BLaER1 treated with 17β-estradiol and CSF1 and Interleukin-3, amounts not matched to agents 10 nM and 100 nM (cell line): ENCODE data around the gene PAQR9.
A peak's percentile ranks its signal among the peaks of the same experiment; 100 is the strongest.
"Not testable (repeated sequence)": the region's sequence is repeated elsewhere in the genome, so short reads cannot be mapped to it uniquely, and the experiment has no call there.

Experiments used
- H3K27ac ChIP-seq, 11 experiments: shearing (Covaris generic); formaldehyde crosslinking; 2 replicates each; pipeline ENCODE4 v1.8.1; 2022
- H3K27me3 ChIP-seq, 11 experiments: shearing (Covaris generic); formaldehyde crosslinking; 2 replicates each; pipeline ENCODE4 v1.8.1; 2022
- H3K36me3 ChIP-seq, 11 experiments: shearing (Covaris generic); formaldehyde crosslinking; 2 replicates each; pipeline ENCODE4 v1.8.1; 2022
- H3K4me1 ChIP-seq, 10 experiments: shearing (Covaris generic); formaldehyde crosslinking; 2 replicates each; pipeline ENCODE4 v1.8.1; 2022
- H3K4me2 ChIP-seq, 11 experiments: shearing (Covaris generic); formaldehyde crosslinking; 2 replicates each; pipeline ENCODE4 v1.8.1; 2022
- H3K4me3 ChIP-seq, 10 experiments: shearing (Covaris generic); formaldehyde crosslinking; 2 replicates each; pipeline ENCODE4 v1.8.1; 2022
- H3K9ac ChIP-seq, 11 experiments: shearing (Covaris generic); formaldehyde crosslinking; 2 replicates each; pipeline ENCODE4 v1.8.1; 2022
- H3K9me3 ChIP-seq, 11 experiments: shearing (Covaris generic); formaldehyde crosslinking; replicated peaks in 1 of 11; 2 replicates each; pipeline ENCODE4 v1.8.1; 2022
- H4K20me1 ChIP-seq, 11 experiments: shearing (Covaris generic); formaldehyde crosslinking; 2 replicates each; pipeline ENCODE4 v1.8.1; 2022
- Cebpa-rat ChIP-seq, 11 experiments: shearing (Covaris generic); IDR thresholded peaks; 2 replicates each; pipeline ENCODE4 v1.8.1; 2022

PAQR9 gene

GRCh38 chr3:143001034-143001368 lies 37.5 kb upstream of the PAQR9 start:
- Histone ChIP-seq H3K4me2 (peak overlapping the region; percentile 85 to 100 (median 92)), H3K9ac (peak overlapping the region; percentile 92 to 98 (median 96)), H3K36me3 (peaks cover 0 to 10% (median 0%) of the 10 kb centered on the region in 11 experiments; a peak in 4 of 22 replicates), H3K4me1 (peaks cover 18 to 46% (median 23%) of the 10 kb centered on the region in 10 experiments), H3K4me3 (peak overlapping the region; percentile 72 to 97 (median 88)), H4K20me1 (peaks cover 0 to 41% (median 30%) of the 10 kb centered on the region in 11 experiments; a peak in 19 of 22 replicates), H3K27me3 (no peaks in the 10 kb centered on the region), H3K9me3 (no peaks in the 10 kb centered on the region), H3K27ac (peak overlapping the region; percentile 87 to 97 (median 94))
- TF ChIP-seq Cebpa-rat (IDR thresholded peaks at IDR 0.05): no peak

GRCh38 chr3:143000528-143000927 lies 37.1 kb upstream of the PAQR9 start:
- peaks cover 18 to 44% (median 23%) of the 10 kb centered on the region in 10 experiments for H3K4me1 ChIP-seq
- no peaks in the 10 kb centered on the region for H3K9me3 ChIP-seq
- H3K9ac ChIP-seq: peak overlapping the region; percentile 92 to 98 (median 96)
- peak overlapping the region; percentile 85 to 100 (median 92) for H3K4me2 ChIP-seq
- H3K4me3 ChIP-seq: peak overlapping the region; percentile 72 to 97 (median 88)
- H3K36me3 ChIP-seq: peaks cover 0 to 6% (median 0%) of the 10 kb centered on the region in 11 experiments; a peak in 4 of 22 replicates
- peaks cover 0 to 36% (median 26%) of the 10 kb centered on the region in 11 experiments; a peak in 18 of 22 replicates for H4K20me1 ChIP-seq
- peak overlapping the region; percentile 87 to 97 (median 94) for H3K27ac ChIP-seq
- H3K27me3 ChIP-seq: no peaks in the 10 kb centered on the region
- TF ChIP-seq Cebpa-rat (IDR thresholded peaks at IDR 0.05): no peak

GRCh38 chr3:142999881-143000280 lies 36.4 kb upstream of the PAQR9 start:
- H4K20me1 ChIP-seq: peaks cover 0 to 30% (median 19%) of the 10 kb centered on the region in 11 experiments; a peak in 17 of 22 replicates
- no peaks in the 10 kb centered on the region for H3K36me3 ChIP-seq
- peak overlapping the region in 7 of 11 experiments; percentile 89 to 100 (median 94); a peak in 11 of 22 replicates for H3K4me2 ChIP-seq
- H3K9me3 ChIP-seq: no peaks in the 10 kb centered on the region
- peak overlapping the region in 1 of 11 experiments; percentile 97; a peak in 1 of 22 replicates for H3K9ac ChIP-seq
- peak overlapping the region in 2 of 10 experiments; percentile 72 to 94; a peak in 3 of 20 replicates for H3K4me3 ChIP-seq
- peaks cover 18 to 37% (median 23%) of the 10 kb centered on the region in 10 experiments for H3K4me1 ChIP-seq
- no peak overlapping the region; a peak in 2 of 22 replicates for H3K27ac ChIP-seq
- TF ChIP-seq Cebpa-rat (IDR thresholded peaks at IDR 0.05): no peak
- no peaks in the 10 kb centered on the region for H3K27me3 ChIP-seq

- Histone ChIP-seq H4K20me1 (peaks cover 0 to 15% (median 5%) of the 10 kb centered on the region in 11 experiments; a peak in 7 of 22 replicates), H3K36me3 (no peaks in the 10 kb centered on the region), H3K27ac (no peak overlapping the region), H3K27me3 (no peaks in the 10 kb centered on the region), H3K9me3 (no peaks in the 10 kb centered on the region), H3K4me3 (no peak overlapping the region), H3K4me2 (no peak overlapping the region), H3K4me1 (peaks cover 21 to 35% (median 27%) of the 10 kb centered on the region in 10 experiments), H3K9ac (no peak overlapping the region)
- no peak for TF ChIP-seq Cebpa-rat (IDR thresholded peaks at IDR 0.05)
Measured at GRCh38 chr3:142998439-142998838, 35.0 kb upstream of the PAQR9 start.

- H3K9me3 ChIP-seq: no peaks in the 10 kb centered on the region
- peaks cover 0 to 4% (median 0%) of the 10 kb centered on the region in 11 experiments; a peak in 3 of 22 replicates for H4K20me1 ChIP-seq
- H3K27ac ChIP-seq: no peak overlapping the region
- H3K36me3 ChIP-seq: no peaks in the 10 kb centered on the region
- H3K27me3 ChIP-seq: no peaks in the 10 kb centered on the region
- peaks cover 14 to 40% (median 28%) of the 10 kb centered on the region in 10 experiments for H3K4me1 ChIP-seq
- H3K4me2 ChIP-seq: no peak overlapping the region
- no peak overlapping the region for H3K4me3 ChIP-seq
- TF ChIP-seq Cebpa-rat (IDR thresholded peaks at IDR 0.05): no peak
- H3K9ac ChIP-seq: no peak overlapping the region
Measured at GRCh38 chr3:142997330-142997729, 33.9 kb upstream of the PAQR9 start.

- H3K4me1 ChIP-seq: peaks cover 7 to 40% (median 18%) of the 10 kb centered on the region in 10 experiments; a peak in 19 of 20 replicates
- H3K9me3 ChIP-seq: peaks cover 0 to 9% (median 0%) of the 10 kb centered on the region in 11 experiments; a peak in 2 of 22 replicates
- peak overlapping the region in 2 of 11 experiments; percentile 9 to 43; a peak in 3 of 22 replicates for H3K9ac ChIP-seq
- no peak overlapping the region for H3K4me3 ChIP-seq
- peak overlapping the region; percentile 5 to 63 (median 21); a peak in 13 of 22 replicates for H3K4me2 ChIP-seq
- no peaks in the 10 kb centered on the region for H3K36me3 ChIP-seq
- H3K27ac ChIP-seq: peak overlapping the region in 9 of 11 experiments; percentile 17 to 65 (median 48); a peak in 14 of 22 replicates
- no peaks in the 10 kb centered on the region for H3K27me3 ChIP-seq
- 0 out of 22 replicates have a peak, but pooled peaks of 3 of the 11 experiments have one; percentile 6 to 46 (median 26) for TF ChIP-seq Cebpa-rat (IDR thresholded peaks at IDR 0.05)
- no peaks in the 10 kb centered on the region for H4K20me1 ChIP-seq
Measured at GRCh38 chr3:142993958-142994442, 30.5 kb upstream of the PAQR9 start.

- Histone ChIP-seq H3K27ac (no peak overlapping the region; a peak in 2 of 22 replicates), H3K9ac (no peak overlapping the region), H3K4me2 (no peak overlapping the region), H3K36me3 (no peaks in the 10 kb centered on the region), H4K20me1 (no peaks in the 10 kb centered on the region), H3K4me3 (no peak overlapping the region), H3K4me1 (peaks cover 7 to 49% (median 18%) of the 10 kb centered on the region in 10 experiments; a peak in 19 of 20 replicates), H3K9me3 (peaks cover 0 to 9% (median 0%) of the 10 kb centered on the region in 11 experiments; a peak in 2 of 22 replicates), H3K27me3 (no peaks in the 10 kb centered on the region)
- TF ChIP-seq Cebpa-rat (IDR thresholded peaks at IDR 0.05): no peak
Measured at GRCh38 chr3:142992323-142992722, 28.8 kb upstream of the PAQR9 start.

GRCh38 chr3:142990721-142991120 lies 27.2 kb upstream of the PAQR9 start:
- Histone ChIP-seq H4K20me1 (no peaks in the 10 kb centered on the region), H3K4me1 (peaks cover 7 to 50% (median 18%) of the 10 kb centered on the region in 10 experiments; a peak in 19 of 20 replicates), H3K9ac (peak overlapping the region in 1 of 11 experiments; percentile 11; a peak in 1 of 22 replicates), H3K36me3 (no peaks in the 10 kb centered on the region), H3K4me2 (peak overlapping the region in 3 of 11 experiments; percentile 14 to 39 (median 32); a peak in 4 of 22 replicates), H3K9me3 (peaks cover 0 to 9% (median 0%) of the 10 kb centered on the region in 11 experiments; a peak in 2 of 22 replicates), H3K4me3 (no peak overlapping the region), H3K27ac (peak overlapping the region in 2 of 11 experiments; percentile 46 to 60; a peak in 4 of 22 replicates), H3K27me3 (no peaks in the 10 kb centered on the region)
- TF ChIP-seq Cebpa-rat (IDR thresholded peaks at IDR 0.05): no peak

- not testable (repeated sequence) for H3K27ac ChIP-seq, H3K4me3 ChIP-seq, H3K4me2 ChIP-seq, H4K20me1 ChIP-seq, H3K36me3 ChIP-seq, H3K9ac ChIP-seq, H3K27me3 ChIP-seq, H3K9me3 ChIP-seq
- peaks cover 5 to 40% (median 12%) of the 10 kb centered on the region in 10 experiments; a peak in 19 of 20 replicates for H3K4me1 ChIP-seq
Measured at GRCh38 chr3:142988826-142989225, 25.4 kb upstream of the PAQR9 start.

GRCh38 chr3:142988221-142988620 lies 24.7 kb upstream of the PAQR9 start:
- H3K4me3 ChIP-seq, H3K9ac ChIP-seq, H3K36me3 ChIP-seq, H3K27me3 ChIP-seq, H3K9me3 ChIP-seq, H4K20me1 ChIP-seq: not testable (repeated sequence)
- Histone ChIP-seq H3K4me2 (0 out of 22 replicates have a peak overlapping the region, but pooled peaks of 1 of the 11 experiments have one; percentile 29), H3K4me1 (peaks cover 0 to 34% (median 6%) of the 10 kb centered on the region in 10 experiments; a peak in 17 of 20 replicates), H3K27ac (peak overlapping the region in 2 of 11 experiments; percentile 13 to 37; a peak in 2 of 22 replicates)
